ENCODE measurements around the gene GLUL.
"Not testable (repeated sequence)": the region's sequence is repeated elsewhere in the genome, so short reads cannot be mapped to it uniquely, and the experiment has no call there.

The GLUL gene

GRCh38 chr1:182335771-182336566, 55.6 kb downstream of the GLUL start:
- Mint-ChIP-seq H3K27me3 (no peaks in the 10 kb centered on the region), H3K27ac (no peak overlapping the region), H3K4me1 (no peaks in the 10 kb centered on the region), H3K36me3 (ENCODE audit: low read depth) (no peaks in the 10 kb centered on the region), H3K9me3 (no peaks in the 10 kb centered on the region), H3K4me3 (no peak overlapping the region)
- DNase-seq (no peak), ATAC-seq (no peak)

- not testable (repeated sequence) for H3K36me3 Mint-ChIP-seq (ENCODE audit: low read depth); H3K9me3 Mint-ChIP-seq; H3K27ac Mint-ChIP-seq; ATAC-seq; H3K4me1 Mint-ChIP-seq; H3K4me3 Mint-ChIP-seq; DNase-seq; H3K27me3 Mint-ChIP-seq
Observed at GRCh38 chr1:182333071-182333571, 58.5 kb downstream of the GLUL start.

- DNase-seq (no peak), ATAC-seq (no peak)
- Mint-ChIP-seq H3K9me3 (no peaks in the 10 kb centered on the region), H3K27me3 (no peaks in the 10 kb centered on the region), H3K36me3 (ENCODE audit: low read depth) (no peaks in the 10 kb centered on the region), H3K4me3 (no peak overlapping the region), H3K27ac (no peak overlapping the region), H3K4me1 (no peaks in the 10 kb centered on the region)
Observed at GRCh38 chr1:182332261-182333060, 59.1 kb downstream of the GLUL start.
